ENCODE measurements around the gene GLIS1. TPM values are rescaled to one million over a fixed set of nuclear protein-coding genes. Genes with fewer than 3 reads are reported as not detected.

The GLIS1 gene
- polyA plus RNA-seq, 1 experiment = 1.9 TPM

DNA sequence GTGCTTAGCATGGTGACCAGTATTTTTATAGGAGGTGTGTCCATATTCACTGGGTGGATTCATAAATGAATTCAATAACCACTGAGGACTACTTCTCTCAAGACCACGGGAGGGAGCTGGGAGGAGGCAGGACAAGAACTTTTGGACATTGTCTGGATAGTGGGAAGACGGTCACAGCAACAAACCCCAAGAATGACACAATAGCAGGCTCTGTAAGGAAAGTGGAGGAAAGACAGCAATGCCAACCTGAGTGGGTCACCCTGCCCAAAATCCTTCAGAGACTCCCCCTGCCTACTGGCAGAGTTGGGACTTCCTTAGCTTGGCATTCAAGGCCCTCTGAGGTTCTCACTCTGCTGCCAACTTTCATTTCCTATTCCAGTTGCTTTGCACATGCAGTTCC lies 42.0 kb downstream of the GLIS1 start:
- CTCF ChIA-PET = no interaction called here
- no peak for DNase-seq (ENCODE audit: low read depth)
- POLR2A ChIA-PET = no interaction called here

DNA sequence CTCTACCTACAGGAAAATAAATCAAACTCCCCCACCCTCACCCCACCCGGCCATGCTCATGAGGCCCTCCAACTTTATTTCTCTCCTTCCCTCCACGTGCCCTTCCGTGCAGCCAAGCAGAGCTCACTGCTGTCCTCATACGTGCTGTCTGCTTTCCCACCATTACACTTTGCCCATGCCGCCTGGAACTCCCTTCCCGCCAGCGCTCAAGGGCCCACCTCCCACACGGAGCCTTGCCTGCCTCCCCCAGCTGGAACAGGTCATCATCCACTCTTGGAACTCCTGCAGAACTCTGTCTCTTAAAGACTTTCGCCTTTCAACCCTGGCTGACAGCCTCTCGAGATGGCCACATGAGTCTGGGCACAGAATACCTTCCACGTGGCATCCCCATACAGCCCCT lies 42.4 kb downstream of the GLIS1 start:
- ChIA-PET CTCF (interaction anchor here (1.2 to 2.1 kb wide), 3 partner anchors 13 to 30 kb away, joined by 3 to 5 read pairs (median 4); no protein-coding TSS in a partner anchor), POLR2A (no interaction called here)
- H3K36me3 ChIP-seq (ENCODE audit: control insufficient read depth, insufficient read depth, low read length) = no peaks in the 10 kb centered on the region
- DNase-seq (ENCODE audit: low read depth) = no peak
- no peak overlapping the region for H3K4me3 ChIP-seq (ENCODE audit: low read depth, low read length)
- no peaks in the 10 kb centered on the region for H3K27me3 ChIP-seq (ENCODE audit: control insufficient read depth, insufficient read depth, low read length)
- TF ChIP-seq, protein P1, sequence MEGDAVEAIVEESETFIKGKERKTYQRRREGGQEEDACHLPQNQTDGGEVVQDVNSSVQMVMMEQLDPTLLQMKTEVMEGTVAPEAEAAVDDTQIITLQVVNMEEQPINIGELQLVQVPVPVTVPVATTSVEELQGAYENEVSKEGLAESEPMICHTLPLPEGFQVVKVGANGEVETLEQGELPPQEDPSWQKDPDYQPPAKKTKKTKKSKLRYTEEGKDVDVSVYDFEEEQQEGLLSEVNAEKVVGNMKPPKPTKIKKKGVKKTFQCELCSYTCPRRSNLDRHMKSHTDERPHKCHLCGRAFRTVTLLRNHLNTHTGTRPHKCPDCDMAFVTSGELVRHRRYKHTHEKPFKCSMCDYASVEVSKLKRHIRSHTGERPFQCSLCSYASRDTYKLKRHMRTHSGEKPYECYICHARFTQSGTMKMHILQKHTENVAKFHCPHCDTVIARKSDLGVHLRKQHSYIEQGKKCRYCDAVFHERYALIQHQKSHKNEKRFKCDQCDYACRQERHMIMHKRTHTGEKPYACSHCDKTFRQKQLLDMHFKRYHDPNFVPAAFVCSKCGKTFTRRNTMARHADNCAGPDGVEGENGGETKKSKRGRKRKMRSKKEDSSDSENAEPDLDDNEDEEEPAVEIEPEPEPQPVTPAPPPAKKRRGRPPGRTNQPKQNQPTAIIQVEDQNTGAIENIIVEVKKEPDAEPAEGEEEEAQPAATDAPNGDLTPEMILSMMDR (IDR thresholded peaks at IDR 0.05; ENCODE audit: insufficient read depth, low read depth, low read length) = no peak

More for the DNA sequence above, 42.0 kb downstream of the GLIS1 start:
- no peak overlapping the region for H3K4me3 ChIP-seq (ENCODE audit: low read depth, low read length)
- TF ChIP-seq, protein P1 (IDR thresholded peaks at IDR 0.05; ENCODE audit: insufficient read depth, low read depth, low read length) = no peak
- no peaks in the 10 kb centered on the region for H3K27me3 ChIP-seq (ENCODE audit: control insufficient read depth, insufficient read depth, low read length)
- no peaks in the 10 kb centered on the region for H3K36me3 ChIP-seq (ENCODE audit: control insufficient read depth, insufficient read depth, low read length)

DNA sequence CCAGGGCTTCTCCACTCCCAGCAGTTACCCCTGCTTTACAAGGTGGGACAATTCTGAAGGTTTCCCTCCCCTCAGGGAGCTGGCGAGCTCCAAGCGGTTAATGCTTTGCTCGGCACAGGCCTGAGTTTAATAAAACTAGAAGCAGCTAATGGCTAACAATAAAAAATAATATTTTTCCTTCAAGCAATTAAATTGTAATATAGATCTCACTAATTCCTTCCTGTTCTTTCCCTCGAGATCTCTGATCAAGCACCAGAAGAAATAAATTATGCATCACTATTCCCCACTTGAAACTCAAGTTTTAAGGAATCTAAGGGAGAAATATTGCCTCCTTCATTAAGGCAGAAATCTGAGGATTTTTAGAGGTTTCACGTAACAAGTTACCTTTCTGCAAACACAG lies 42.9 kb downstream of the GLIS1 start:
- DNase-seq (ENCODE audit: low read depth) = no peak
- ChIA-PET CTCF (interaction anchor here (1.2 to 2.1 kb wide), 3 partner anchors 12 to 31 kb away, joined by 3 to 5 read pairs (median 4); no protein-coding TSS in a partner anchor), POLR2A (no interaction called here)
- Histone ChIP-seq H3K27me3 (ENCODE audit: control insufficient read depth, insufficient read depth, low read length) (no peaks in the 10 kb centered on the region), H3K4me3 (ENCODE audit: low read depth, low read length) (no peak overlapping the region), H3K36me3 (ENCODE audit: control insufficient read depth, insufficient read depth, low read length) (no peaks in the 10 kb centered on the region)
- TF ChIP-seq, protein P1 (IDR thresholded peaks at IDR 0.05; ENCODE audit: insufficient read depth, low read depth, low read length) = no peak

DNA sequence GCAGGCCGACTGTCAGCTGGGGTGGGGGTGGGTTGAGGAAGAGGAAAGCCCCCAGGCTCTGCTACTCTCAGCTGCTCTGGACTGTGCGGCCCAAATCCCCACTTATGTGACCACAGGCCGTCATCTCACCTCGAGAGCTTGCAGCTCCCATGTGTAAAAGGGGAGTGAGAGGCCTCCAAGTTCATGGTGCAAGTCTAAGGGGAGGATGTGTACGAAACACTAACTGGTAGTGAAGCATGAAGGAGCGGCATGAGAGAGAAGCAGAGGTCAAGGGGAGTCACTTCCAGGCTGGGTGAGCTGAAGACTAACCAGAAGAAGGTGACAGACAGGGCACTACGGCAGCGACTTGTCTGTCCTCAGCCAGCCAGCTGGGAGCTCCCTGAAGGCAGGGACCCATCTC lies 43.8 kb downstream of the GLIS1 start:
- CTCF ChIA-PET = interaction anchor here (0.7 to 2.1 kb wide), 4 partner anchors 13 to 32 kb away, joined by 3 to 5 read pairs (median 4); no protein-coding TSS in a partner anchor

DNA sequence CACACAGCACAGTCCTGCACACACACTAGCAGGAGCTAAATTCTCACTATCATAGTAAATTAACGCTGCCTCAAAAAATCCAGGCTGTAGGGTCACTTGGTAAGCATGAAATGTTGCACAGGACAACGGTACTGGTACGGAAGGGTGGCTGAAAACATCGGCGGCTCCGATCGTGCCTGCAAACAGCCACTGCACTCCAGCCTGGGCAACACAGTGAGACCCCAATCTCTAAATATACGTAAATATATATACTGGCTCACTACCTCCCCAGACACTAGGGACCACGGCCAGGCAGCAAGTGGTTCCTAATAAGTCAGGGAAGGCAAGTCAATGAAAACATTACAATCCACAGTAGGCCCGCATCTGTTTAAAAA lies 44.3 kb downstream of the GLIS1 start:
- Histone ChIP-seq H3K27me3 (ENCODE audit: control insufficient read depth, insufficient read depth, low read length) (no peaks in the 10 kb centered on the region), H3K36me3 (ENCODE audit: control insufficient read depth, insufficient read depth, low read length) (no peaks in the 10 kb centered on the region), H3K4me3 (ENCODE audit: low read depth, low read length) (no peak overlapping the region)
- POLR2A ChIA-PET = no interaction called here
- DNase-seq (ENCODE audit: low read depth) = no peak
- CTCF ChIA-PET = interaction anchor here (0.5 to 2.1 kb wide), 6 partner anchors 8 to 73 kb away, joined by 3 to 5 read pairs (median 3); no protein-coding TSS in a partner anchor
- TF ChIP-seq, protein P1 (IDR thresholded peaks at IDR 0.05; ENCODE audit: insufficient read depth, low read depth, low read length) = no peak

More for the DNA sequence above, 43.8 kb downstream of the GLIS1 start:
- TF ChIP-seq, protein P1 (IDR thresholded peaks at IDR 0.05; ENCODE audit: insufficient read depth, low read depth, low read length) = no peak
- POLR2A ChIA-PET = no interaction called here
- Histone ChIP-seq H3K36me3 (ENCODE audit: control insufficient read depth, insufficient read depth, low read length) (no peaks in the 10 kb centered on the region), H3K4me3 (ENCODE audit: low read depth, low read length) (no peak overlapping the region), H3K27me3 (ENCODE audit: control insufficient read depth, insufficient read depth, low read length) (no peaks in the 10 kb centered on the region)
- no peak for DNase-seq (ENCODE audit: low read depth)

Measured in BJ (cell line).